ENCODE data around the gene NEK6. TPM values are rescaled to one million over a fixed set of nuclear protein-coding genes. Genes with fewer than 3 reads are reported as not detected.

The NEK6 gene
- total RNA-seq, 1 donor from 2014 or later = 8.7 TPM

DNA sequence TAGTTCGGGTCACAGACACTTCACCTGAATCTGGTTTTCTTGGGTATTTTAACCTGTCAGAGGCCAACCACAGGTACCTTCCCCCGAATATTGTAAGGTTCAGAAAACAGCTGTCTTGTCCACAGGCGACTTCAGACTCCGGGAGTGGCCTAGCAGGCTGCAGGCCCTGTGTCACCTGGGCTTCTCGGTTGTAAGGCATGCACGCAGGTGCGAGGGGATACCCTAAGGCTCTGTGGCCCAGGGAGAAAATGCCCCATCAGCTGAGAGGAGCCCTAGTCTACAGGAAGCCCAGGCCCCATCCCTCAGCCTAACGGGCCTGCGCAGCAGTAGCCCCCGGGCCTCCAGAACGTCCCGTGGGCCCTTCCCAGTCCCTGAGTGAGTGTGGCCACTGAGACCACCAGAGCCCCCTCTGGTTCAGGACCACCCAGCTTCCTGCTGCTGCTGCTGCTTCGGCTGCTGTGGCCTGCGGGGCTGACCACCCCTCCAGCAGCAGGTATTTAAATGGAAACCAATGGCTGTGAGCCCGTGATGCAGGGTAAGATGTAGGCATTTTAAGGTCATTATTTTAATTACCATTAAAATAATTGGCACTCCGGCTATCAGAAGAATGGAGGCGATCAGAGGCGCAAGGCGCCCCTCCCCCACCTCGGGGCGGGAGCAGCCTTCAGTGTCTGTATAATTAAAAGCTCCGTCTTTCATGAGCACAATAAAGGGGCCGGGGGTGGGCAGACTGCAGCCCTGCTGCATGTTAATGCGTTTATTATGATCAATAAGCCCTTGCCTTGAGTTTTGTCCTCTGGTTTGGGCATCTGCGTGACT is 92.1 kb downstream of the NEK6 start:
- no peak overlapping the region for H3K4me3 ChIP-seq
- no peak overlapping the region for H3K27ac ChIP-seq (replicated peaks)
- no peaks in the 10 kb centered on the region for H3K9me3 ChIP-seq (replicated peaks)
- TF ChIP-seq, protein P1, sequence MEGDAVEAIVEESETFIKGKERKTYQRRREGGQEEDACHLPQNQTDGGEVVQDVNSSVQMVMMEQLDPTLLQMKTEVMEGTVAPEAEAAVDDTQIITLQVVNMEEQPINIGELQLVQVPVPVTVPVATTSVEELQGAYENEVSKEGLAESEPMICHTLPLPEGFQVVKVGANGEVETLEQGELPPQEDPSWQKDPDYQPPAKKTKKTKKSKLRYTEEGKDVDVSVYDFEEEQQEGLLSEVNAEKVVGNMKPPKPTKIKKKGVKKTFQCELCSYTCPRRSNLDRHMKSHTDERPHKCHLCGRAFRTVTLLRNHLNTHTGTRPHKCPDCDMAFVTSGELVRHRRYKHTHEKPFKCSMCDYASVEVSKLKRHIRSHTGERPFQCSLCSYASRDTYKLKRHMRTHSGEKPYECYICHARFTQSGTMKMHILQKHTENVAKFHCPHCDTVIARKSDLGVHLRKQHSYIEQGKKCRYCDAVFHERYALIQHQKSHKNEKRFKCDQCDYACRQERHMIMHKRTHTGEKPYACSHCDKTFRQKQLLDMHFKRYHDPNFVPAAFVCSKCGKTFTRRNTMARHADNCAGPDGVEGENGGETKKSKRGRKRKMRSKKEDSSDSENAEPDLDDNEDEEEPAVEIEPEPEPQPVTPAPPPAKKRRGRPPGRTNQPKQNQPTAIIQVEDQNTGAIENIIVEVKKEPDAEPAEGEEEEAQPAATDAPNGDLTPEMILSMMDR (IDR thresholded peaks at IDR 0.05; ENCODE audit: borderline replicate concordance) = no peak
- peaks cover 6% of the 10 kb centered on the region for H3K4me1 ChIP-seq
- intact Hi-C loops (cut with micrococcal nuclease) = no loop called here
- DNase-seq = no peak
- peaks cover 88% of the 10 kb centered on the region for H3K36me3 ChIP-seq
- no peaks in the 10 kb centered on the region for H3K27me3 ChIP-seq (ENCODE audit: low read depth)

DNA sequence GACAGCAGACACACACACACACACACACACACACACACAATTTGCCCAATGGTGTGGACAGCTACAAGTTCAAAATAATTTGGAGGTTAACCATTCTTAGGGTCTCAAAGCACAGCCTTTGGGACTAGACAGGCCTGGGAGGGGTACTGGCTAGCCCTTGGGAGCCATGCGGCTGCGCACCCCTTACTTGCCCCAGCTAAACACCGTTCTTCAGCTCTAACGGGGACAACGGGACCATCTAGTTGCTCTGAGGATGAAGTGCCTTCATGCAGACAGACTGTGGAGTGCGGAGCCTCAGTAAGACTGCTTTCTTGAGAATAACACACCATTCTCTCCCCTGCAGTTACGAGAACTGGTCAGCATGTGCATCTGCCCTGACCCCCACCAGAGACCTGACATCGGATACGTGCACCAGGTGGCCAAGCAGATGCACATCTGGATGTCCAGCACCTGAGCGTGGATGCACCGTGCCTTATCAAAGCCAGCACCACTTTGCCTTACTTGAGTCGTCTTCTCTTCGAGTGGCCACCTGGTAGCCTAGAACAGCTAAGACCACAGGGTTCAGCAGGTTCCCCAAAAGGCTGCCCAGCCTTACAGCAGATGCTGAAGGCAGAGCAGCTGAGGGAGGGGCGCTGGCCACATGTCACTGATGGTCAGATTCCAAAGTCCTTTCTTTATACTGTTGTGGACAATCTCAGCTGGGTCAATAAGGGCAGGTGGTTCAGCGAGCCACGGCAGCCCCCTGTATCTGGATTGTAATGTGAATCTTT is 92.9 kb downstream of the NEK6 start:
- intact Hi-C loops (cut with micrococcal nuclease) = no loop called here
- no peak for DNase-seq

DNA sequence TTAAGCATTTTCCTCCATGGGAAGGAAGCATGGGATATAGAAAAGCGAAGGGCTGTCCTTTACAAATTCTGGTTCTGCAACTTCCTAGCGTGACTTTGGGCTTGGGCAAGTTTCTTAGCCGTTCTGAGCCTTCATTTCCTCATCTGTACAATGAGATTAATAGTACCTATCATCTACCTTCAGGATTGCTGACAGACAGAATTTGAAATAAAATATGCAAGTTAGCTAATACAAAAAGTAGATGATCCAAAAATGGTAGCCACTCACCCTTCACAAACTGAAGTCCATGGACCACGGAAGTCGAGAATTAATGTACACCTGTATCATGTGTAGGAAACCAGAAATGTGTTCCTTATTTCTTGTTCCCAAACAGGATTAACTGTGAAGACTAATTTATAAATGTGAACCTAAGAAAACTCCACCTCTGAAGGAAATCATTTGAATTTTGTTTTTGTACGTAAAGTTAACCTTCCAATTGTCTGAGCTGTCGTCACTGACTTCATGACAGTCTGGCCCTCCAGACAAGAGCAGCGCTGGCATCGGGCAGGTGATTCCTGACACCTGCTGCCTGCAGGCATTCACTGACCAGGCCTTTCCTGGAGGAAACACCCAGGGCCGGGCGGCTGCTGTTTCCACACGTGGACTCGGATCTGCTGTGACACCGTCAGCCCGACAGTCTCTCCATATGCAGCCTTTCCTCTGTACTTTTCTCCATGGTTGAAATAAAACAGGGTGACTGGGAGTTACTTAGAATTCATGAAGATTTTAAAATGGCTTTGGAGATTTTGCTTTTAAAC is 94.1 kb downstream of the NEK6 start:
- no peak for DNase-seq
- Histone ChIP-seq H3K4me3 (no peak overlapping the region), H3K27ac (replicated peaks) (no peak overlapping the region), H3K9me3 (replicated peaks) (no peaks in the 10 kb centered on the region), H3K27me3 (ENCODE audit: low read depth) (no peaks in the 10 kb centered on the region), H3K36me3 (peaks cover 82% of the 10 kb centered on the region), H3K4me1 (peaks cover 16% of the 10 kb centered on the region)
- intact Hi-C loops (cut with micrococcal nuclease) = no loop called here
- TF ChIP-seq, protein P1 (IDR thresholded peaks at IDR 0.05; ENCODE audit: borderline replicate concordance) = no peak

More for the DNA sequence above, 92.9 kb downstream of the NEK6 start:
- TF ChIP-seq, protein P1 (IDR thresholded peaks at IDR 0.05; ENCODE audit: borderline replicate concordance) = no peak
- Histone ChIP-seq H3K4me1 (peaks cover 12% of the 10 kb centered on the region), H3K27ac (replicated peaks) (no peak overlapping the region), H3K4me3 (no peak overlapping the region), H3K27me3 (ENCODE audit: low read depth) (no peaks in the 10 kb centered on the region), H3K36me3 (peaks cover 88% of the 10 kb centered on the region), H3K9me3 (replicated peaks) (no peaks in the 10 kb centered on the region)

DNA sequence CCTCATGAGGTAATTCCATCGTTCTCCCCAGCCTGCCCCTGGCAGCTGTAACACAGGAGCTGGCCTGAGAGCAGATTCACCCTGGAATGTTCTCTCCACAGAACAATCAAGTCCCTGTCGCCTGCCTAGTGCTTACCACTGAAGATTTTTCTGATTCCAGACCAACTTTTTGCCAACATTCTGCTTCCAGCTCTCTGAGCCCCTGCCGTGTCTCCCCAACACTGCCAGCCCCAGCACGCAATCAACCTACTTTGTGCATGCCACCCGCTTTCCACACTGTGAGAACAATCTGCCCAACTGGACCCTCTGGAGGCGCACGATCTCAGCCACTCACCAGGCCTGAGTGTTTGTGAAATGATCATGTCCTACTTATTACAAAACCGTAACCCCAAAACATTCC is 94.9 kb downstream of the NEK6 start:
- H3K9me3 ChIP-seq (replicated peaks) = no peaks in the 10 kb centered on the region
- TF ChIP-seq, protein P1 (IDR thresholded peaks at IDR 0.05; ENCODE audit: borderline replicate concordance) = no peak
- no peak for DNase-seq
- peaks cover 74% of the 10 kb centered on the region for H3K36me3 ChIP-seq
- H3K4me3 ChIP-seq = no peak overlapping the region
- intact Hi-C loops (cut with micrococcal nuclease) = no loop called here
- H3K27ac ChIP-seq (replicated peaks) = no peak overlapping the region
- H3K4me1 ChIP-seq = peaks cover 16% of the 10 kb centered on the region
- no peaks in the 10 kb centered on the region for H3K27me3 ChIP-seq (ENCODE audit: low read depth)

DNA sequence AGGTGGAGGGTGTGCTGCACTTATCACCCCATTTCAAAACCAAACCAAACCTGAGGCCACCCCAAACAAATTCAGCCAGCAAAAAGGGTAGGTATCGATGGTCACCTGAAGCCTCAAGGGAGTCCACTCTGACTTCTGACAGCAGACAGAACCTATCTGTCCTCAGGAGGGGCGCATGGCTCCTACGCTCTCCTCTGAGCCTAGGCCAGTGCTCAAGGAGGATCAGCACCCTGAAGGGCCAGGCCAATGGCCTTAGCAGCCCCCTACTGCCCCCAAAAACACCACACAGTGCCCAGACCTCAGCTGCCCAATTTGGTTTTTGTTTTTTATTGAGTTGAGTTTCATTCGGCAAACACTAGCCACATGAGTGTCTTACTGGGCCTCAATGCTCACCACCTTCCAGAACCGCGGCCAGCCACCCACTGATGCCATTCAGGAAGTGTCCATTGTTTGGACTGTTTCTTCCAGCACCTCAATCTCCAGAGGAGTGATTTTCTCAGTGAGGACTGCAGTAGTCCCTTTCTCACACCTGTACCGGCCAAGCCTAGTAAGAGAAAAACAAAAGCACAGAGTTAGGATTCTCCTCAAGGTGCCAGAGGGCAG is 95.5 kb downstream of the NEK6 start:
- peaks cover 21% of the 10 kb centered on the region for H3K4me1 ChIP-seq
- peaks cover 68% of the 10 kb centered on the region for H3K36me3 ChIP-seq
- H3K4me3 ChIP-seq = no peak overlapping the region
- DNase-seq = no peak
- no peaks in the 10 kb centered on the region for H3K27me3 ChIP-seq (ENCODE audit: low read depth)
- H3K9me3 ChIP-seq (replicated peaks) = no peaks in the 10 kb centered on the region
- intact Hi-C loops (cut with micrococcal nuclease) = no loop called here
- TF ChIP-seq, protein P1 (IDR thresholded peaks at IDR 0.05; ENCODE audit: borderline replicate concordance) = no peak
- H3K27ac ChIP-seq (replicated peaks) = no peak overlapping the region
